GM12891 (cell line): ENCODE data around the gene KCNAB2. TPM values are rescaled to one million over a fixed set of nuclear protein-coding genes. Genes with fewer than 3 reads are reported as not detected.

Experiments
- DNase-seq: peaks from one replicate; pipeline ENCODE4 v3.0.0; 2011; ENCODE audit warnings: low spot score; ENCODE audit not compliant: insufficient read length
- FAIRE-seq: peaks from 2 replicates; lab custom pipeline; 2011; peaks lifted over from hg19 to GRCh38; lab: Jason Lieb, UNC
- PAX5 ChIP-seq: IDR thresholded peaks from 2 replicates; pipeline ENCODE4 v1.6.1; 2011; ENCODE audit warnings: low read length, moderate library complexity, mild to moderate bottlenecking; ENCODE audit not compliant: insufficient read depth, severe bottlenecking
- POLR2A ChIP-seq: IDR thresholded peaks from 2 replicates; pipeline ENCODE4 v1.6.1; 2011; ENCODE audit warnings: low read depth, low read length, control low read depth
- POLR2AphosphoS5 ChIP-seq: IDR thresholded peaks from 2 replicates; pipeline ENCODE4 v1.6.1; 2011; ENCODE audit warnings: low read depth, low read length, control low read depth
- POU2F2 ChIP-seq: IDR thresholded peaks from 2 replicates; pipeline ENCODE4 v1.6.1; 2011; ENCODE audit warnings: low read depth, mild to moderate bottlenecking, control low read depth, low read length, moderate library complexity
- SPI1 ChIP-seq: IDR thresholded peaks from 2 replicates; pipeline ENCODE4 v1.6.1; 2011; ENCODE audit warnings: low read depth, low read length, control low read depth
- TAF1 ChIP-seq: IDR thresholded peaks from 2 replicates; pipeline ENCODE4 v1.6.1; 2011; ENCODE audit warnings: low read depth, low read length, control low read depth
- polyA plus RNA-seq: library from polyadenylated mRNA; unstranded; fragments of >200 nt; gene quantifications from one replicate; pipeline ENCODE4 v1.2.1, GENCODE V29; 2012; ENCODE audit warnings: low read depth, missing spikeins, inconsistent platforms; ENCODE audit not compliant: missing spikeins

KCNAB2 gene
- 47.5 TPM for polyA plus RNA-seq

DNA sequence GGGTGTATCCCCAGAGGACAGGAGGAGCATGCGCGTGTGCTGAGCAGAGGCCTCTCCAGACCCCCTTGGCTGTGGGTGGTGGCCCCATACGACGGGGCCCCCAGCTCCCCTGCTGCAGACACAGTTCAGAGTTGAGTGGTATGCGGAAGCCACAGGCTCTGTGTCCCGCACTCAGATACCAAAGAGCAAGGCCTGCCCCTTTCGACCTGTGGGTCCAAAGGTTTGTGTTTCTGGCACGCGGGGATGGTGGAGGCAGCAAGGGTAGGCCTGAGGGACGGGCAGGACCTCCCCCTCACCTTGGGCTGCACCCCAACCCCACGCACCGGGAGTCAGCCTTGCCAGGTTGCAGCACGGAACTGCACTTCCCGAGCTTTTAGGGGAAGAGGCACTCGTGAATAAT is at the start of gene KCNAB2:
Gene KCNAB2 (plus strand): TSS at position 328 of the 400 bp plus-strand sequence. CDS start 5,649 bp downstream, outside the sequence.
- FAIRE-seq: no peak
- DNase-seq: no peak

GRCh38 chr1:5996641-5997270 is 48.9 kb upstream of the KCNAB2 start:
- DNase-seq: no peak
- FAIRE-seq: no peak
- TF ChIP-seq PAX5: no peak

More for the DNA sequence above, at the start of gene KCNAB2:
- no peak for TF ChIP-seq SPI1
- TF ChIP-seq TAF1: no peak
- no peak for TF ChIP-seq POU2F2
- no peak for TF ChIP-seq POLR2A
- no peak for TF ChIP-seq POLR2AphosphoS5
- no peak for TF ChIP-seq PAX5

DNA sequence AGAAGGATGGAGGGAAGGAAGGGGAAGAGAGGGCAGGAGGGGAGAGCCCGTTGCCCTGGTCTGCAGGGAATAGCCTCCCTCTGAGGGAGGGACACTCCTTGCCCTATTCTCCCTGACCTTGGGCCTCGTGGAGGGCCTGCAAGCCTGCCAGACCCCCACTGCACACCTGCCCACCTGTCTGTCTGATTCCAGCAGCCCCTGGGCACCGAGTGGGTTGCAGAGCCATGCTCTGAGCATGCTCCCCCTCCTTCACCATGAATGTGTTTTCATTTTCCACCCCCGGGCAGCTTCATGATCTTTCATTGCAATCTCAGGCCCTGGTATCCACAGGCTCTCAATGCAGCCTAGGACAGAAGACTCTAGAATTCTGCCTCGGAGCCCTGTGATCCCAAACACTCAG is 48.4 kb upstream of the KCNAB2 start:
- DNase-seq: no peak
- TF ChIP-seq POLR2A: no peak
- no peak for TF ChIP-seq TAF1
- no peak for TF ChIP-seq POU2F2
- TF ChIP-seq POLR2AphosphoS5: no peak
- no peak for TF ChIP-seq PAX5
- no peak for TF ChIP-seq SPI1
- no peak for FAIRE-seq

GRCh38 chr1:5998051-5998905 is 47.4 kb upstream of the KCNAB2 start:
- DNase-seq: no peak
- no peak for FAIRE-seq
- no peak for TF ChIP-seq PAX5
- no peak for TF ChIP-seq POU2F2
- TF ChIP-seq TAF1: no peak
- no peak for TF ChIP-seq SPI1
- TF ChIP-seq POLR2A: no peak
- TF ChIP-seq POLR2AphosphoS5: no peak

GRCh38 chr1:5998906-5999301 is 46.8 kb upstream of the KCNAB2 start:
- no peak for FAIRE-seq
- DNase-seq: no peak

GRCh38 chr1:5999711-6000443 is 45.8 kb upstream of the KCNAB2 start:
- DNase-seq (no peak), FAIRE-seq (no peak)
- TF ChIP-seq POLR2A (no peak), SPI1 (no peak), TAF1 (no peak), POU2F2 (no peak), PAX5 (no peak), POLR2AphosphoS5 (no peak)

More at GRCh38 chr1:5998906-5999301, 46.8 kb upstream of the KCNAB2 start:
- no peak for TF ChIP-seq PAX5
- TF ChIP-seq POLR2A: no peak
- no peak for TF ChIP-seq TAF1
- no peak for TF ChIP-seq SPI1
- TF ChIP-seq POU2F2: no peak
- no peak for TF ChIP-seq POLR2AphosphoS5

- no peak for TF ChIP-seq SPI1
- no peak for TF ChIP-seq TAF1
- TF ChIP-seq PAX5: no peak
- TF ChIP-seq POU2F2: no peak
- no peak for TF ChIP-seq POLR2A
- FAIRE-seq: no peak
- DNase-seq: no peak
These were observed 45.0 kb upstream of the KCNAB2 start for GRCh38 chr1:6000444-6001288.

DNA sequence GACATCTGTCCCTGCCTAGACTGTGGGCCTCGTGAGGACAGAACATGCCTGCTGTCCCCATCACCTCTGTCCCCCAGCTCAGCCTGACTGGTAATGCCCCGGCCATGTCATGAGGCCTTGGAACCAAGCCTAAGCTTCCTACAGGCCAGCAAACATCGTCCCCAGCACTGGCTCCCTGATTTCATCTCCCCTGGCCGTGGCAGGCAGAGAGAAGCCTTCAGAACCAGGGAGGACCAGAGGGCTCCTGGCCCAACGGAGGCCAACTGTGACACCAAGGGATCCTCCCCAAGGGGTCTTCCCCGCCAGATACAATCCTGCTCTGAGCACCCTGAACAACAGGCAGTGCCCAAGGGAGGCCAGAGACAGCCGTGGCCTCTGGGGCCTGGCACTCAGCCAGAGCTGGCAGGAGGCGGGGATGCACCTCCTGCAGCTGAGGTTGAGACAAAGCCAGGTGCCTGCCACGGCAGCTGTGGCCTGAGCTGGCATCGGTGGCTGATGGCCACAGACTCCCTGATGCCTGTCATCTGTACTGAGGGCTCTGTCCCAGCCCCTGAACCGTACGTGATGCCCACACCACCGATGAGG is 43.6 kb upstream of the KCNAB2 start:
- no peak for DNase-seq
- TF ChIP-seq POU2F2: no peak
- no peak for TF ChIP-seq TAF1
- TF ChIP-seq SPI1: no peak
- TF ChIP-seq POLR2A: no peak
- TF ChIP-seq PAX5: no peak
- no peak for TF ChIP-seq POLR2AphosphoS5
- no peak for FAIRE-seq
